Dermis blood vessel endothelial cell (primary cell): ENCODE data around the gene TMEM184A. TPM values are rescaled to one million over a fixed set of nuclear protein-coding genes. Genes with fewer than 3 reads are reported as not detected.

Source experiments
- DNase-seq: peaks from one replicate; pipeline ENCODE4 v3.0.0; 2010
- total RNA-seq: library from RNA; depleted of rRNA; stranded (reverse); fragments of >200 nt; gene quantifications from 2 replicates; pipeline ENCODE4 v1.2.3, GENCODE V29; 2014

Gene TMEM184A
- total RNA-seq, 1 donor from 2014 or later: under 0.01 TPM

DNA sequence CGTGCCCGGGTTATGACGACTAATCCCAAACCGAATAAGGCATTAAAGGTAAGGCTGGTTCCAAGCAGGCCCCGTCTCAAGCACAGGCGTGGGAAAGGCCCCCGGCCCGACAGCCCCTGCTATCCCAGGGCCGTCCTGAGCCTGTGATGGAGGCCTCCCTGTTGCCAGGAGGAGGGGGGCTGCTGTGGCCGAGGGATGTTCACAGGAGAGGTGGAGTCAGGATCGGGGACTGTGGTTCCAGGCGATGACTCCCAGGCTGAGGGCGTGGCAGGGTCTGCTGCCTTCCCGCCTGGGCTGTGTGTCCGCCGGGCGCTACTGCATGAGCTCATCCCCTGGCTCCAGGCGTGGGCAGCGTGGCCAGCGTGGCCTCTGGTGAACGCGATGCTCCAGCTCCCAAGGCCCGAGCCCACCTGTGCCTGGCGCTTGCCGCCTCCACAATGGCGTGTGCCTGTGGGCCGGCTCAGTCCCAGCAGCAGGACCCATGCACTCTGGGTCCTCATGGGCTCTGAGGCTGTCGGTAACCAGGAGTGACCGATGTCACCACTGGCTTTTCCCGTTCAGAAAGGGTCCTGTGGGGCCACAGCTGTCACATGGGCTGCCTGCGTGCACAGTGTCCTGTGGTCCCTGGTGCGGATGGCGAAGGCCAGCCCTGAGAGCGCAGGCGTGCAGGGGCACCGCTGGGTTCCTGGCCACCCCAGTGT lies 16.7 kb downstream of the TMEM184A start:
- no peak for DNase-seq

GRCh38 chr7:1538544-1539180 lies 17.3 kb downstream of the TMEM184A start:
- DNase-seq: peak; percentile 42

DNA sequence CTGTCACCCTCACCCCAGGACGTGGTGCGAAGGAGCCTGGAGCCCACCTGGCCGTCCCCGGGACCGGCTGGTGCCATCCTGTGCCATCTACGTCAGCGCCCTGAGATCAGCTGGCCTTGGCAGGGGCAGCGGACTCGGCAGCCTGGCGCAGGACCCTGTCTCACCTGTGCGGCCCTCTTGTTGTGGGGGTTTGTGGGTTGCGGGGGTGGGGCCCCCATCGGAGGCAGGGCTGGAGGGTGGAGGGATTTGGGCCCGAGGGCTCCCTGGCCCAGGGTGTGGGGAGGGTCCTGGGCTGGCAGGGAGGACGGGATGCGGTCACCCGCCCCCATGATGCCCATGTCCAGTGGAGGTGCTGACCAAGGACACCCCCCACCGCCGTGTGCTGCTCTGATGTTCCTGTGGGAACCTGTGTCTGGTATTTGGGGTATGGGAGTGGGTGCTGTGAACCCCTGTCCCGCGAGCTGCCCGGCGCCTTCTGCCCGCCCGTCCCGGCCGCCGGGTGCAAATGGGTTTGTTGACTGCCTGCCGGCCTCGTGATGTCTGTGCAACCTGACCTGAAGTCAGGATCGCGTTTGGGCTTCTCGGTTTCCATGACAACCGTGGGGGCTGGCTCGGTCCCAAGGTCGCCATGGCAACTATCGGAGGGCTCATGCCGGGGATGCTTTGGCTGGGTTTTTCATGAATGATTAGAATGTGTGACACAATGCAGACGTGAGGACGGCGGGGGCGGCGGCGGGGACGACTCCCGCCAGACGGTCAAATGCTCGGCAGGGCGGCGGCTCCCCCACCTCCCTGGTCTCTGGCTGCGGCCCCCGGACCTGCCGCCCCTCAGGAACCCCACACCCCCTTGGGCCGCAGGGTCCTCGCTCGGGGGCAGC lies 18.2 kb downstream of the TMEM184A start:
- peak; percentile 99 for DNase-seq

- peak; percentile 99 for DNase-seq
Observed at GRCh38 chr7:1536743-1537534, 19.1 kb downstream of the TMEM184A start.

- no peak for DNase-seq
Observed at GRCh38 chr7:1536455-1536742, 19.6 kb downstream of the TMEM184A start.

- DNase-seq: peak; percentile 80
Observed at GRCh38 chr7:1535701-1536454, 20.1 kb downstream of the TMEM184A start.

GRCh38 chr7:1535100-1535458 lies 20.9 kb downstream of the TMEM184A start:
- DNase-seq: no peak

GRCh38 chr7:1534330-1535099 lies 21.5 kb downstream of the TMEM184A start:
- no peak for DNase-seq

DNA sequence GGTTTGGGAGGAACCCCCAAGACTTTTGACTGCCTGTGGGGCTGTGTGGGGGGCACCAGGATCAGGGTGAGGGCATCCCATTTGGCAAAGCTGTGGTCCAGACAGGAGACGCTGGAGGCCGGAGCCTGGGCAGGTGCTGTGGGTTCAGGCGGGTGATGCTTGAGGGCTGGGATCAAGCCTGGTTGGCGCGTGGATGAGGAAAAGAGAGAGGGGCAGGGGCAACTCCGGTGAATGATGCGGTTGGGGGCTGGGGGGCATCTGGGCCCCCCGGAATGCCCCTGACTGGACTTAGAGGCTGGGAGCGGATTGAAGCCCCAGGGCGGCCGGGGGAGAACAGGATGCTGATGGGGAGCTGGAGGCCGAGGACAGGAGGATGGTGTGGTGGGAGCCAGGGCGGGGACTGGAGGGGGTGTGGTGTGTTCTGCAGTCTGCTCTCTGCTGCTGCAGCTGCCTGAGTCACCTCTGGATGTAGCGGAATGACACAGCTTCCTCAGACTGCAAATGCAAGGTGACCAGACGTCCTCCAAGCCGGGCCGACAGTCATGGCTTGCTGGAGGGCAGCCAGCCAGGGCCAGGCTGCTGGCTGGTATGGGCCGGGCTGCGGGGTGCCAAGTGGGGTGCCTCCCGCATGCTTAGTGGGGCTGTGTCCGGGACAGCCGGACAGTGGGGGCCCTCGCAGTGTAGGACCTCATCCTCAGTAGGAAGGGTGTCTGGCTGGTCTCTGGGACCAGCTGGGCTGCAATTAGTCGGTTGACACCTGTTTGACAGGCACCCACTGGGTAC lies 22.3 kb downstream of the TMEM184A start:
- DNase-seq: peak; percentile 91

- no peak for DNase-seq
Observed at GRCh38 chr7:1533255-1533546, 22.8 kb downstream of the TMEM184A start.

- peak; percentile 95 for DNase-seq
Observed at GRCh38 chr7:1532456-1533254, 23.4 kb downstream of the TMEM184A start.

DNA sequence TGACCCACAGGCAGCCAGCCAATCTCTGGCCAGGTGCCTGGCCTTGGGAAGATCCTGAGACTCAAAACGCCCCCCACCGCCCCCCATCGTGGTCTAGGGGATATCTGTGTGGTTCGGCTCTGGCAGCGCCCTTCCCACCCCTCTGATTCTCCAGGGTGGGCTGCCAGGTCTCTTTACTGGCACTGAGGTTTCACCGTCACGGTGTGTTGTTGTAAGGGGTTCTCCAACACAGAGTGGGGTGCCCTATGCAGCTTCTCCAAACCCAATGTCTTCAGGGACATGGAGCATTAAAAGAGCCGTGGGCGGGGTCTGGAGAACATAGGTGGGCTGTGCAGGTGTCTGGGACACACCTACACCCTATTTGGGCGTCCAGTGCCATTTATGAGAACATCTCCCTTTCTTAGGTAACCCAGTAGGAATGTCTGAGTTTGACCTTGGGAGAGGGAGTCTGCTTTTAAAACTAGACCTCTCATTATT lies 24.0 kb downstream of the TMEM184A start:
- no peak for DNase-seq

- peak; percentile 59 for DNase-seq
Observed at GRCh38 chr7:1531263-1531978, 24.6 kb downstream of the TMEM184A start.

- DNase-seq: no peak
Observed at GRCh38 chr7:1530946-1531262, 25.1 kb downstream of the TMEM184A start.

GRCh38 chr7:1529383-1530116 lies 26.5 kb downstream of the TMEM184A start:
- no peak for DNase-seq

- DNase-seq: no peak
Observed at GRCh38 chr7:1526271-1526754, 29.7 kb downstream of the TMEM184A start.

GRCh38 chr7:1525409-1525808 lies 30.6 kb downstream of the TMEM184A start:
- no peak for DNase-seq

DNA sequence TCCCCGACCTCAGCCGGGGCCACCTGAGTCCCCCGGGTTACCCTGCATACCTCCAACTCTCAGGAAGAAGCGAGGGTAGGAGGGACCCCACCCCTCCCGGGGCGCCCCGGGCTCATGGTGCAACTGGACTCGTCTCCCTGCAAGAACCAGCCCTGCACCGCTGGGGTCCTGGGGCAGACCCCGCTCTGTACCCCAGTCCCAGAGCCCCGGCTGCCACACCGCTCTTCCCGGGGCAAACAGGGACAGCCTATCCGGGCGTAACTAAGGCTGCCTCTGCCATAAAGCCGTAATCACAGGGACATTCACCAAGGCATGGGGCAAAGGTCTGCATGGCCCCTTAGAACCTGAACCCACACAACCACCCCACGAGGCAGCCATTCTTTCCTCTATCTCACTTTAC lies 32.2 kb downstream of the TMEM184A start:
- no peak for DNase-seq
